Measurements from ENCODE around the gene SLK.

DNA sequence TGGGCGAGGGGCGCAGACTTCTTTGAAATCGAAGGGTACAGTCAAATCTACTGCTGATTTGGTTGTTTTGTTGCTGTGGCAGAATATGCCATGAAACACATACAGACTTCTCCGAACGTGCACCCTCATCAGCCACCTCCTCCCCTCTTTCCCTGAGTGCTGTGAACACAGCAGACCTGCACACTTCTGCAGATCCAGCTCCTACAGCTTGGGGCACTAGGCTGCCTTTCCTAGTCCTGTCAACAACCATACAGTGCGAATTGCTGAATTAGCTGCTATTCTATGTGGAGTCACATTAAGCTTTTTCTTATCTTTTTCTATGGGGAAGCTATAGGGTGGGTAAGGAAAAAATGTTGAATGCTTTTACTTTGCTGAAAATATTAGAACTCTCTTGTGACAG, 61.2 kb downstream of the SLK start:
- TF ChIP-seq, protein P1, sequence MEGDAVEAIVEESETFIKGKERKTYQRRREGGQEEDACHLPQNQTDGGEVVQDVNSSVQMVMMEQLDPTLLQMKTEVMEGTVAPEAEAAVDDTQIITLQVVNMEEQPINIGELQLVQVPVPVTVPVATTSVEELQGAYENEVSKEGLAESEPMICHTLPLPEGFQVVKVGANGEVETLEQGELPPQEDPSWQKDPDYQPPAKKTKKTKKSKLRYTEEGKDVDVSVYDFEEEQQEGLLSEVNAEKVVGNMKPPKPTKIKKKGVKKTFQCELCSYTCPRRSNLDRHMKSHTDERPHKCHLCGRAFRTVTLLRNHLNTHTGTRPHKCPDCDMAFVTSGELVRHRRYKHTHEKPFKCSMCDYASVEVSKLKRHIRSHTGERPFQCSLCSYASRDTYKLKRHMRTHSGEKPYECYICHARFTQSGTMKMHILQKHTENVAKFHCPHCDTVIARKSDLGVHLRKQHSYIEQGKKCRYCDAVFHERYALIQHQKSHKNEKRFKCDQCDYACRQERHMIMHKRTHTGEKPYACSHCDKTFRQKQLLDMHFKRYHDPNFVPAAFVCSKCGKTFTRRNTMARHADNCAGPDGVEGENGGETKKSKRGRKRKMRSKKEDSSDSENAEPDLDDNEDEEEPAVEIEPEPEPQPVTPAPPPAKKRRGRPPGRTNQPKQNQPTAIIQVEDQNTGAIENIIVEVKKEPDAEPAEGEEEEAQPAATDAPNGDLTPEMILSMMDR (conservative IDR thresholded peaks at IDR 0.05 in 1 of 2, IDR thresholded peaks at IDR 0.05 in 1 of 2; ENCODE audit: extremely low read depth in 1 of 2, insufficient read depth in 1 of 2, low read depth in 1 of 2, low read length in 2 of 2), result peak; percentile 50 to 52
- TF ChIP-seq EZH2 (IDR thresholded peaks at IDR 0.05; ENCODE audit: borderline replicate concordance, low read length), result no peak
